Ammon's horn (tissue), 1 donor: ENCODE data around the gene SLC12A9.
"Not testable (repeated sequence)": the region's sequence is repeated elsewhere in the genome, so short reads cannot be mapped to it uniquely, and the experiment has no call there.

Experiments
- DNase-seq: peaks from one replicate; pipeline ENCODE4 v3.0.0-alpha.2; 2016; ENCODE audit warnings: low spot score

Gene SLC12A9

DNA sequence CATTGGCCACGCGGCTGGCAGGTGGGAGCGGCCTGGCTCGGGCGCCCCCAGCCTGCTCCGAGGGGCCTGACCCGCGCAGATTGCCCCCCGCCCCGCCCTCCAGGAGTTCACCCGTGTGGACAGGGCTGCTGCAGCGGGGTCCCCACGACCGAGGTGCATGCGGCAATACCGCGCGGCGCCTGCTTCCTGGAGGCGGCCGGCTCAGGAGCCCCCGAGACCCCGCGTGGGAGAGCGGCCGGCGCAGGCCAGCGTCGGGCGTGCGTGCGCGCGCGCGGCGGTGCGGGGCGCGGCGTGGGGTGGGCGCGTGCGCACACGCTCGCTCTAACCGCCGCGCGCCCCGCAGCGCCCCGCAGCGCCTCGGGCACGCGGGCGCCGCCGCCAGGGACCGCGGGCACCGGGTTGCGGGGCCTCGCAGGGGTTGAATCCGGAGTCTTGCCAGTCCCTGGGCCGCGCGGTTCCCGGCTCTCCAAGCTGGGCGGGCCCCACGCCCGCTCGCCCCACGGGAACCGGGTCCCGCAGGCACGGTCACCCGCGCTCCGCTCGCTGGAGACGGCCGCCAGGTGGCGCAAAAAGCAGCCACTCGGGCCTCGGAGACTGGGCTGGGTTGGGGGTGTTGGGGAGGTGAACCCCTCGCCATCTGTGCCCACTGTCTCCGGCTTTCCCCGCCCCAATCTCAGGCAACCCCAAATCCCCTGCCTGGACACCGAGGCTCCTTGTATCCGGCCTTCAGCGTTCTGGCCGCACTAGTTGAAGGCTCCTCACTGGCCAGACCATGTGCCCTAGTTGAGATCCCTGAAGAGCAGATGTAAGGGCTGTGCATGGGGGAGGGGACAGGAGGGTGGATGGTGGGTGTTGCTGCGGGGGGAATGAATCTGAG, 44.5 kb downstream of the SLC12A9 start:
- DNase-seq = peak; percentile 57

GRCh38 chr7:100897772-100898454, 45.4 kb downstream of the SLC12A9 start:
- no peak for DNase-seq

GRCh38 chr7:100899432-100899831, 46.9 kb downstream of the SLC12A9 start:
- DNase-seq = no peak

DNA sequence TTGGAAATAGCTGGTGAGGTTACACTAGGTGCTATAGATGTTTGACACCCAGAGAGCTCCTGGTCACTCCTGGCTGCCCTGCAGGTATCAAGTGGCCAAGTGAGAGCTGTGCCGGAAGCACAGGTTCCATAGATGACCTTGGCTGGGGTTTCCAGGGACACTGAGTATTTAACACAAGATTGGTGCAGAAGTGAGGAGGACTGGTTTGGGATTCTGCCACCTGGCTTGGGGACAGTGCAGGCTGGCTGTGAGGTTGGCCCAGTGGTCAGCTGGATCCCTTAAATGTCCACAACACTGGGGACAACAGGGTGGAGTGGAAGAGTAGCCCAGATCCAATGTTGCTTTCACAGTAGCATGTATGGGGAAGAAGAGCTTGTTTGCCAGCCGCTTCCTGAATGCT, 48.5 kb downstream of the SLC12A9 start:
- DNase-seq = no peak

GRCh38 chr7:100901921-100902332, 49.4 kb downstream of the SLC12A9 start:
- DNase-seq = no peak

GRCh38 chr7:100902638-100903037, 50.1 kb downstream of the SLC12A9 start:
- no peak for DNase-seq

GRCh38 chr7:100908512-100908911, 56.0 kb downstream of the SLC12A9 start:
- no peak for DNase-seq

DNA sequence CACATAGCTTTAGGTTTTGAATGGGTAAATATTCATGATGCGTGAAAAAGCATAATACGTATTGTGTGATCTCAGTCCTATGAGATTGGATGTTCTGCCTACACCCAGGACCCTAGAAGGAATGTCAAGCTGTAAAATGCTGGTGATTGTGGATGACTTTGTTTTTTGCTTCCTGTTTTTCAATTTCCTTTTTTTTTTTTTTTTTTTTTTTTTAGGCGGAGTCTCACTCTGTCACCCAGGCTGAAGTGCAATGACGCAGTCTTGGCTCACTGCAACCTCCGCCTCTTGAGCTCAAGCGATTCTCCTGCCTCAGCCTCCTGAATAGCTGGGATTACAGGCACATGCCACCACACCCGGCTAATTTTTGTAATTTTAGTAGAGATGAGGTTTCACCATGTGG, 57.9 kb downstream of the SLC12A9 start:
- not testable (repeated sequence) for DNase-seq

DNA sequence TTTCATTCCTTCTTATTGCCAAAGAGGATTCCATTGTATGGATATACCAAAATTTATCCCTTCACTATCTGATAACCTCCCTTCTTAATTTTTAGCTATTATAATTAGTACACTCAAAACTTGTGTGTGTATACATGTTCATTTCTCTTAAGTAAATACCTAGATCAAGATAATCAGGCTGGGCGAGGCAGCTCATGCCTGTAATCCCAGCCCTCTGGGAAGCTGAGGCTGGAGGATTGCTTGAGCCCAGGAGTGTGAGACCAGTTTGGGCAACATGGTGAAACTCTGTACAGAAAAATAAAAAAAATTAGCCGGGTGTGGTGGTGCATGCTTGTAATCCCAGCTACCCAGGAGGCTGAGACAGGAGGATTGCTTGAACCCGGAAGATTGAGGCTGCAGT, 59.0 kb downstream of the SLC12A9 start:
- no peak for DNase-seq

DNA sequence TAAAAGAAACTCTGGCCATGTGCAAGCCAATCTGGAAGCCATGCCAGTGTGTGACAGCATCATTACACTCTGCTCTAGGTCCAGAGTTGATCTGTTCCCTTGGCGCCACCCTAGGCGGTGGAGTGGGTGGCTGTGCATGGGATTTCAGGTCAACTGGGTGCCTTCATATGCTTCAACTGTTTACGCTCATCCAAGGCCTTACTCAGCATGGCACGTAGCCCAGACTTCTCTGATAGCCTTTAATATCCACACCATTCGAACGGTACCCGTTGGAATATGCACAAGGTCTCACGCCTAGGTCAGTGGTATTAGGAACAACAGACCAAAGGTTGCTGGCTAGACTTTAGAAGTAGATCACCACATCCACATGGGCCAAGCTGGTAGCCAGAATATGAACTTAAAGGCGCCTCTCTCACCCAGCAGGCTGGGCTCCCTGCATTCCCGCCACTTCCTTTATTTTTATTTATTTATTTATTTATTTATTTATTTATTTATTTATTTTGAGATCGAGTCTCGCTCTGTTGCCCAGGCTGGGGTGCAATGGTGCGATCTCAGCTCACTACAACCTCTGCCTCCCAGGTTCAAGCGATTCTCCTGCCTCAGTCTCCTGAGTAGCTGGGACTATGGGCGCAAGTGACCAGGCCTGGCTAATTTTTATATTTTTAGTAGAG, 61.8 kb downstream of the SLC12A9 start:
- no peak for DNase-seq

DNA sequence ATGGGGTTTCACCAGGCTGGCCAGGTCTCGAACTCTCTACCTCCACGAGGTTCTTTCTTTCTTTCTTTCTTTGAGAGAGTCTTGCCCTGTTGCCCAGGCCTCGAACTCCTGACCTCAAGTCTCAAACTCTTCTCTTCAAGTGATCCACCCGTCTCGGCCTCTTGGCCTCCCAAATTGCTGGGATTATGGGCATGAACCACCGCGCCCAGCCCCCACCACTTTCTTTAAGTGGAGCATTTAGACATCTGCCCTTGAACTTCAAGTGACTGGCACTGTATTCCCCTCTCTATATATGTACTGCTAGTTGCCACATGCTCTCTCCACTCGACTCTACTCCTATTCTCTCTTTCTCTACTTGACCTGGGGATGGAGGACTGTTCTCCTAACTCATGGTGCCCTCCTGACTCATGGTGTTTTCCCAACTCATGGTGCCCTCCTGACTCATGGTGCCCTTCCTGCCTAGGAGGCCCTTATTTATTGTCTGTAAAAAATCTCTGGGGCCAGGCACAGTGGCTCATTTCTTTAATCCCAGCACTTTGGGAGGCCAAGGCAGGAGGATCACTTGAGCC, 62.5 kb downstream of the SLC12A9 start:
- no peak for DNase-seq
